ENCODE measurements around the gene PBRM1. TPM values are rescaled to one million over a fixed set of nuclear protein-coding genes. Genes with fewer than 3 reads are reported as not detected.

The PBRM1 gene
- polyA plus RNA-seq, 1 donor: 37.5 TPM

GRCh38 chr3:52670621-52671521 is 14.8 kb downstream of the PBRM1 start:
- H3K27ac ChIP-seq (ENCODE audit: low read length): no peak overlapping the region
- no peak for DNase-seq
- 100% methylated on average over 1 of the region's 9 CpGs for WGBS (ENCODE audit: insufficient coverage, low lambda C conversion rate)

GRCh38 chr3:52663098-52663497 is 22.6 kb downstream of the PBRM1 start:
- DNase-seq: no peak
- WGBS (ENCODE audit: insufficient coverage, low lambda C conversion rate): no CpG with 5 or more reads among the region's 3 CpGs
- peaks cover 54% of the 10 kb centered on the region for H3K36me3 ChIP-seq (ENCODE audit: control insufficient read depth, insufficient read depth, low read length)
- H3K4me1 ChIP-seq (ENCODE audit: control insufficient read depth, insufficient read depth, low read length): no peaks in the 10 kb centered on the region
- no peak overlapping the region for H3K4me3 ChIP-seq (ENCODE audit: low read length)
- no peaks in the 10 kb centered on the region for H3K9me3 ChIP-seq (ENCODE audit: control insufficient read depth, low read depth, low read length)
- no peak overlapping the region for H3K27ac ChIP-seq (ENCODE audit: low read length)
- H3K27me3 ChIP-seq (ENCODE audit: control insufficient read depth, insufficient read depth, low read length): no peaks in the 10 kb centered on the region

More at GRCh38 chr3:52670621-52671521, 14.8 kb downstream of the PBRM1 start:
- H3K27me3 ChIP-seq (ENCODE audit: control insufficient read depth, insufficient read depth, low read length): no peaks in the 10 kb centered on the region
- H3K4me3 ChIP-seq (ENCODE audit: low read length): no peak overlapping the region
- no peaks in the 10 kb centered on the region for H3K4me1 ChIP-seq (ENCODE audit: control insufficient read depth, insufficient read depth, low read length)
- no peaks in the 10 kb centered on the region for H3K9me3 ChIP-seq (ENCODE audit: control insufficient read depth, low read depth, low read length)
- H3K36me3 ChIP-seq (ENCODE audit: control insufficient read depth, insufficient read depth, low read length): peaks cover 35% of the 10 kb centered on the region

- Histone ChIP-seq H3K27me3 (ENCODE audit: control insufficient read depth, insufficient read depth, low read length) (no peaks in the 10 kb centered on the region), H3K27ac (ENCODE audit: low read length) (no peak overlapping the region), H3K36me3 (ENCODE audit: control insufficient read depth, insufficient read depth, low read length) (peaks cover 62% of the 10 kb centered on the region), H3K4me3 (ENCODE audit: low read length) (no peak overlapping the region), H3K9me3 (ENCODE audit: control insufficient read depth, low read depth, low read length) (no peaks in the 10 kb centered on the region), H3K4me1 (ENCODE audit: control insufficient read depth, insufficient read depth, low read length) (no peaks in the 10 kb centered on the region)
- DNase-seq: no peak
- WGBS (ENCODE audit: insufficient coverage, low lambda C conversion rate): no CpG with 5 or more reads among the region's 3 CpGs
Measured at GRCh38 chr3:52660046-52660445, 25.7 kb downstream of the PBRM1 start.

- WGBS (ENCODE audit: insufficient coverage, low lambda C conversion rate): 100% methylated on average over 1 of the region's 3 CpGs
Measured at GRCh38 chr3:52655895-52656294, 29.8 kb downstream of the PBRM1 start.

GRCh38 chr3:52651592-52651991 is 34.1 kb downstream of the PBRM1 start:
- Histone ChIP-seq H3K27me3 (ENCODE audit: control insufficient read depth, insufficient read depth, low read length) (no peaks in the 10 kb centered on the region), H3K27ac (ENCODE audit: low read length) (no peak overlapping the region), H3K4me1 (ENCODE audit: control insufficient read depth, insufficient read depth, low read length) (no peaks in the 10 kb centered on the region), H3K36me3 (ENCODE audit: control insufficient read depth, insufficient read depth, low read length) (peaks cover 67% of the 10 kb centered on the region), H3K4me3 (ENCODE audit: low read length) (no peak overlapping the region), H3K9me3 (ENCODE audit: control insufficient read depth, low read depth, low read length) (no peaks in the 10 kb centered on the region)
- no peak for DNase-seq

More at GRCh38 chr3:52655895-52656294, 29.8 kb downstream of the PBRM1 start:
- H3K27me3 ChIP-seq (ENCODE audit: control insufficient read depth, insufficient read depth, low read length): no peaks in the 10 kb centered on the region
- no peak for DNase-seq
- no peaks in the 10 kb centered on the region for H3K9me3 ChIP-seq (ENCODE audit: control insufficient read depth, low read depth, low read length)
- H3K36me3 ChIP-seq (ENCODE audit: control insufficient read depth, insufficient read depth, low read length): peaks cover 71% of the 10 kb centered on the region
- H3K4me1 ChIP-seq (ENCODE audit: control insufficient read depth, insufficient read depth, low read length): no peaks in the 10 kb centered on the region
- H3K4me3 ChIP-seq (ENCODE audit: low read length): no peak overlapping the region
- H3K27ac ChIP-seq (ENCODE audit: low read length): no peak overlapping the region

GRCh38 chr3:52650439-52650838 is 35.3 kb downstream of the PBRM1 start:
- DNase-seq: peak; percentile 4 to 17
- WGBS (ENCODE audit: insufficient coverage, low lambda C conversion rate): no CpG with 5 or more reads among the region's 1 CpG
- H3K27ac ChIP-seq (ENCODE audit: low read length): peak overlapping the region; percentile 24
- H3K4me1 ChIP-seq (ENCODE audit: control insufficient read depth, insufficient read depth, low read length): no peaks in the 10 kb centered on the region
- peaks cover 59% of the 10 kb centered on the region for H3K36me3 ChIP-seq (ENCODE audit: control insufficient read depth, insufficient read depth, low read length)
- H3K9me3 ChIP-seq (ENCODE audit: control insufficient read depth, low read depth, low read length): no peaks in the 10 kb centered on the region
- no peaks in the 10 kb centered on the region for H3K27me3 ChIP-seq (ENCODE audit: control insufficient read depth, insufficient read depth, low read length)
- H3K4me3 ChIP-seq (ENCODE audit: low read length): no peak overlapping the region

GRCh38 chr3:52649461-52650210 is 36.1 kb downstream of the PBRM1 start:
- Histone ChIP-seq H3K9me3 (ENCODE audit: control insufficient read depth, low read depth, low read length) (no peaks in the 10 kb centered on the region), H3K27me3 (ENCODE audit: control insufficient read depth, insufficient read depth, low read length) (no peaks in the 10 kb centered on the region), H3K36me3 (ENCODE audit: control insufficient read depth, insufficient read depth, low read length) (peaks cover 66% of the 10 kb centered on the region), H3K4me1 (ENCODE audit: control insufficient read depth, insufficient read depth, low read length) (no peaks in the 10 kb centered on the region), H3K27ac (ENCODE audit: low read length) (no peak overlapping the region), H3K4me3 (ENCODE audit: low read length) (no peak overlapping the region)
- no peak for DNase-seq
- no CpG with 5 or more reads among the region's 5 CpGs for WGBS (ENCODE audit: insufficient coverage, low lambda C conversion rate)

- no peaks in the 10 kb centered on the region for H3K27me3 ChIP-seq (ENCODE audit: control insufficient read depth, insufficient read depth, low read length)
- no peak overlapping the region for H3K4me3 ChIP-seq (ENCODE audit: low read length)
- 93% methylated on average over 3 of the region's 6 CpGs for WGBS (ENCODE audit: insufficient coverage, low lambda C conversion rate)
- no peaks in the 10 kb centered on the region for H3K4me1 ChIP-seq (ENCODE audit: control insufficient read depth, insufficient read depth, low read length)
- DNase-seq: no peak
- no peaks in the 10 kb centered on the region for H3K9me3 ChIP-seq (ENCODE audit: control insufficient read depth, low read depth, low read length)
- H3K36me3 ChIP-seq (ENCODE audit: control insufficient read depth, insufficient read depth, low read length): peaks cover 70% of the 10 kb centered on the region
- no peak overlapping the region for H3K27ac ChIP-seq (ENCODE audit: low read length)
Measured at GRCh38 chr3:52645549-52645948, 40.2 kb downstream of the PBRM1 start.

- Histone ChIP-seq H3K27me3 (ENCODE audit: control insufficient read depth, insufficient read depth, low read length) (no peaks in the 10 kb centered on the region), H3K4me1 (ENCODE audit: control insufficient read depth, insufficient read depth, low read length) (no peaks in the 10 kb centered on the region), H3K9me3 (ENCODE audit: control insufficient read depth, low read depth, low read length) (no peaks in the 10 kb centered on the region), H3K27ac (ENCODE audit: low read length) (no peak overlapping the region), H3K4me3 (ENCODE audit: low read length) (no peak overlapping the region), H3K36me3 (ENCODE audit: control insufficient read depth, insufficient read depth, low read length) (peaks cover 58% of the 10 kb centered on the region)
- DNase-seq: no peak
- WGBS (ENCODE audit: insufficient coverage, low lambda C conversion rate): no CpG with 5 or more reads among the region's 4 CpGs
Measured at GRCh38 chr3:52636673-52637072, 49.0 kb downstream of the PBRM1 start.

GRCh38 chr3:52633786-52634185 is 51.9 kb downstream of the PBRM1 start:
- Histone ChIP-seq H3K36me3 (ENCODE audit: control insufficient read depth, insufficient read depth, low read length) (peaks cover 45% of the 10 kb centered on the region), H3K27ac (ENCODE audit: low read length) (no peak overlapping the region), H3K4me1 (ENCODE audit: control insufficient read depth, insufficient read depth, low read length) (no peaks in the 10 kb centered on the region), H3K4me3 (ENCODE audit: low read length) (no peak overlapping the region), H3K9me3 (ENCODE audit: control insufficient read depth, low read depth, low read length) (no peaks in the 10 kb centered on the region), H3K27me3 (ENCODE audit: control insufficient read depth, insufficient read depth, low read length) (no peaks in the 10 kb centered on the region)
- 100% methylated on average over 1 of the region's 3 CpGs for WGBS (ENCODE audit: insufficient coverage, low lambda C conversion rate)
- DNase-seq: no peak
